Left ventricle myocardium inferior (tissue), 1 donor: Measurements from ENCODE around the gene LTB4R. TPM values are rescaled to one million over a fixed set of nuclear protein-coding genes. Genes with fewer than 3 reads are reported as not detected.

ENCODE experiments used
- DNase-seq: peaks from one replicate; pipeline ENCODE4 v3.0.0-alpha.2; 2020
- H3K27ac ChIP-seq: fragments of 200-600 bp; replicated peaks from 2 replicates; pipeline ENCODE4 v1.8.0; 2021
- H3K27me3 ChIP-seq: fragments of 200-600 bp; 2 replicates; pipeline ENCODE4 v1.8.0; 2021; ENCODE audit warnings: low read depth
- H3K36me3 ChIP-seq: fragments of 200-600 bp; 2 replicates; pipeline ENCODE4 v1.8.0; 2021
- H3K4me1 ChIP-seq: fragments of 200-600 bp; 2 replicates; pipeline ENCODE4 v1.8.0; 2021
- H3K4me3 ChIP-seq: fragments of 200-600 bp; 2 replicates; pipeline ENCODE4 v1.8.0; 2021; ENCODE audit warnings: mild to moderate bottlenecking, moderate library complexity
- H3K9me3 ChIP-seq: fragments of 200-600 bp; replicated peaks from 2 replicates; pipeline ENCODE4 v1.8.0; 2021
- CTCF ChIP-seq: fragments of 200-600 bp; IDR thresholded peaks from 2 replicates; pipeline ENCODE4 v1.8.0; 2021; ENCODE audit warnings: antibody characterized with exemption, mild to moderate bottlenecking, borderline replicate concordance
- intact Hi-C: fragments of 100-400 bp; cut with micrococcal nuclease; formaldehyde crosslinking; loops from one replicate; pipeline ENCODE4 v1.11.0; 2022
- total RNA-seq: library from RNA; stranded (reverse); fragmentation: NEBNext Ultra II Directional; extraction: Animal tissue kit (Norgen Biotek cat#: 25700); gene quantifications from one replicate; pipeline ENCODE4 v1.2.1, GENCODE V29; 2021
- donor health status: DM: no; HTN: yes; CAD: no; lungs with severe emphysema.

The LTB4R gene
- total RNA-seq, 1 donor from 2014 or later = 1.8 TPM

- Histone ChIP-seq H3K4me1 (peaks cover 44% of the 10 kb centered on the region), H3K27ac (peak overlapping the region; percentile 93), H3K27me3 (peaks cover 55% of the 10 kb centered on the region), H3K36me3 (no peaks in the 10 kb centered on the region), H3K9me3 (no peaks in the 10 kb centered on the region), H3K4me3 (peak overlapping the region; percentile 70)
- intact Hi-C loops = loop anchor here (5.0 kb wide), 1 partner anchor 65 kb away; no protein-coding TSS in a partner anchor
- DNase-seq = peak; percentile 90
- no peak for TF ChIP-seq CTCF
These were observed 55.6 kb downstream of the LTB4R start for GRCh38 chr14:24366721-24367513.

Other genes starting within 250 kb of the LTB4R start
- not detected for gene CPNE6, start 239.9 kb upstream of the LTB4R start, total RNA-seq
- gene PCK2, start 217.2 kb upstream of the LTB4R start, total RNA-seq = 3.1 TPM
- gene DCAF11, start 196.7 kb upstream of the LTB4R start, total RNA-seq = 74.7 TPM
- gene NRL, start 196.6 kb upstream of the LTB4R start, total RNA-seq = 1.5 TPM
- 148 TPM for gene FITM1, start 180.8 kb upstream of the LTB4R start, total RNA-seq
- 108 TPM for gene PSME1, start 175.3 kb upstream of the LTB4R start, total RNA-seq
- 14.5 TPM for gene EMC9, start 169.9 kb upstream of the LTB4R start, total RNA-seq
- gene PSME2, start 164.9 kb upstream of the LTB4R start, total RNA-seq = 89.7 TPM
- 34.8 TPM for gene RNF31, start 164.0 kb upstream of the LTB4R start, total RNA-seq
- 24.0 TPM for gene IRF9, start 150.2 kb upstream of the LTB4R start, total RNA-seq
- gene REC8, start 139.4 kb upstream of the LTB4R start, total RNA-seq = 1.6 TPM
- gene IPO4, start 122.7 kb upstream of the LTB4R start, total RNA-seq = 13.3 TPM
- gene TM9SF1, start 116.1 kb upstream of the LTB4R start, total RNA-seq = 22.2 TPM
- not detected for gene TSSK4, start 105.8 kb upstream of the LTB4R start, total RNA-seq
- gene CHMP4A, start 98.0 kb upstream of the LTB4R start, total RNA-seq = 33.1 TPM
- 16.6 TPM for gene MDP1, start 95.4 kb upstream of the LTB4R start, total RNA-seq
- gene NEDD8, start 79.1 kb upstream of the LTB4R start, total RNA-seq = 214 TPM
- gene GMPR2, start 78.6 kb upstream of the LTB4R start, total RNA-seq = 29.7 TPM
- 30.6 TPM for gene TINF2, start 68.9 kb upstream of the LTB4R start, total RNA-seq
- 0.96 TPM for gene TGM1, start 48.3 kb upstream of the LTB4R start, total RNA-seq
- 22.3 TPM for gene RABGGTA, start 39.9 kb upstream of the LTB4R start, total RNA-seq
- gene DHRS1, start 11.7 kb upstream of the LTB4R start, total RNA-seq = 6.9 TPM
- gene NOP9, start 11.7 kb upstream of the LTB4R start, total RNA-seq = 23.4 TPM
- gene CIDEB, start 3.5 kb upstream of the LTB4R start, total RNA-seq = 3.1 TPM
- 0.71 TPM for gene LTB4R2, start 1.4 kb upstream of the LTB4R start, total RNA-seq
- 26.6 TPM for gene ADCY4, start 23.6 kb downstream of the LTB4R start, total RNA-seq
- gene RIPK3, start 28.5 kb downstream of the LTB4R start, total RNA-seq = 3.6 TPM
- gene NFATC4, start 56.7 kb downstream of the LTB4R start, total RNA-seq = 20.6 TPM
- gene NYNRIN, start 87.5 kb downstream of the LTB4R start, total RNA-seq = 8.0 TPM
- gene CBLN3, start 118.2 kb downstream of the LTB4R start, total RNA-seq = 0.55 TPM
- 20.5 TPM for gene KHNYN, start 118.5 kb downstream of the LTB4R start, total RNA-seq
- gene SDR39U1, start 131.3 kb downstream of the LTB4R start, total RNA-seq = 74.8 TPM
- 0.66 TPM for gene CMA1, start 196.8 kb downstream of the LTB4R start, total RNA-seq